A549 (cell line): ENCODE results near the gene EPB41L4B. TPM values are rescaled to one million over a fixed set of nuclear protein-coding genes. Genes with fewer than 3 reads are reported as not detected.

Source experiments
- ATAC-seq, 2 experiments: fragments of 200-7000 bp in 1 of 2; fragments of >200 bp in 1 of 2; cut with Nextera tagmentation in 1 of 2; cut with Tn5 transposase in 1 of 2; 3 replicates each; pipeline versions ENCODE4 v1.8.0 to v1.9.1; 2018 to 2020; ENCODE audit warnings: mild to moderate bottlenecking in 1 of 2, moderate library complexity in 1 of 2
- CTCF ChIA-PET: fragments of 300-600 bp; sonication (Branson Sonifier 250); formaldehyde crosslinking; extraction: SDS; loops from one replicate; lab custom pipeline; 2021; ENCODE audit warnings: antibody characterized with exemption, inconsistent platforms; lab: Yijun Ruan, JAX
- POLR2A ChIA-PET: fragments of 350-600 bp; formaldehyde crosslinking; extraction: SDS; loops from one replicate; lab custom pipeline; 2021; ENCODE audit warnings: antibody characterized with exemption, inconsistent platforms; lab: Yijun Ruan, JAX
- DNase-seq, 2 experiments: peaks; one replicate each; pipeline versions ENCODE4 v3.0.0 to v3.0.0-alpha.2; 2011 to 2016; ENCODE audit warnings: low read depth in 1 of 2, low spot score in 1 of 2
- FAIRE-seq: peaks from 2 replicates; lab custom pipeline; 2011; peaks lifted over from hg19 to GRCh38; lab: Jason Lieb, UNC
- H3K27ac ChIP-seq, 2 experiments: fragments of >200 bp; sonication (Bioruptor Twin); formaldehyde crosslinking; 3 replicates each; pipeline ENCODE4 v1.5.1; 2016 to 2017
- H3K4me1 ChIP-seq: fragments of >200 bp; sonication (Bioruptor Twin); formaldehyde crosslinking; 3 replicates; pipeline ENCODE4 v1.6.1; 2016
- H3K4me2 ChIP-seq: fragments of >200 bp; sonication (Bioruptor Twin); formaldehyde crosslinking; 3 replicates; pipeline ENCODE4 v1.6.1; 2016
- H3K4me3 ChIP-seq: fragments of >200 bp; sonication (Bioruptor Twin); formaldehyde crosslinking; 3 replicates; pipeline ENCODE4 v1.5.1; 2016
- H3K9me3 ChIP-seq: fragments of >200 bp; sonication (Bioruptor Twin); formaldehyde crosslinking; 3 replicates; pipeline ENCODE4 v1.6.1; 2016
- ATOH8 ChIP-seq: fragments of 250-450 bp; sonication (Bioruptor Pico); IDR thresholded peaks from 2 replicates; pipeline ENCODE4 v1.5.0; 2020; ENCODE audit warnings: low read depth, mild to moderate bottlenecking, moderate library complexity
- CTCF ChIP-seq: fragments of >200 bp; sonication (Bioruptor Twin); formaldehyde crosslinking; IDR thresholded peaks from 3 replicates; pipeline ENCODE4 v1.5.1; 2016
- EHMT2 ChIP-seq: fragments of 200-600 bp; sonication (generic); IDR thresholded peaks from 2 replicates; pipeline ENCODE4 v1.6.1; 2016; ENCODE audit warnings: antibody characterized with exemption, low read depth, mild to moderate bottlenecking, moderate library complexity
- FOSL2 ChIP-seq, 2 experiments: fragments of 450-650 bp in 1 of 2; fragments of >200 bp in 1 of 2; sonication (Bioruptor Twin) in 1 of 2; formaldehyde crosslinking; IDR thresholded peaks; 2 replicates each; pipeline versions ENCODE4 v1.5.0 to v1.6.1; 2016 to 2020; ENCODE audit warnings: mild to moderate bottlenecking in 1 of 2, moderate library complexity in 1 of 2
- HOXB5 ChIP-seq: fragments of 250-450 bp; sonication (Bioruptor Pico); IDR thresholded peaks from 2 replicates; pipeline ENCODE4 v1.5.0; 2020; ENCODE audit warnings: mild to moderate bottlenecking, moderate library complexity
- KDM5A ChIP-seq: fragments of 200-600 bp; sonication (generic); IDR thresholded peaks from 2 replicates; pipeline ENCODE4 v1.6.1; 2016; ENCODE audit warnings: antibody characterized with exemption, mild to moderate bottlenecking
- MYC ChIP-seq: IDR thresholded peaks from 2 replicates; pipeline ENCODE4 v1.6.1; 2012; ENCODE audit warnings: mild to moderate bottlenecking, inconsistent platforms, low read length, improper control_type of control experiment, borderline replicate concordance
- NFE2L2 ChIP-seq: fragments of 150-350 bp; conservative IDR thresholded peaks from 2 replicates; pipeline ENCODE4 v1.6.1; 2014; ENCODE audit warnings: low read length
- POLR2A ChIP-seq: IDR thresholded peaks from 2 replicates; pipeline ENCODE4 v1.6.1; 2012; ENCODE audit warnings: mild to moderate bottlenecking, low read length
- RAD21 ChIP-seq, 2 experiments: fragments of >200 bp in 1 of 2; sonication (Bioruptor Twin) in 1 of 2; formaldehyde crosslinking in 1 of 2; IDR thresholded peaks in 1 of 2; conservative IDR thresholded peaks in 1 of 2; 2 replicates in 1 of 2; 3 replicates in 1 of 2; pipeline ENCODE4 v1.6.1; 2012 to 2018; ENCODE audit warnings: inconsistent platforms in 1 of 2
- RCOR1 ChIP-seq: fragments of 150-350 bp; IDR thresholded peaks from 2 replicates; pipeline ENCODE4 v1.6.1; 2014; ENCODE audit warnings: antibody characterized with exemption, low read length, low read depth
- REST ChIP-seq: fragments of 200-600 bp; sonication (generic); IDR thresholded peaks from 2 replicates; pipeline ENCODE4 v1.6.1; 2016; ENCODE audit warnings: antibody characterized with exemption, mild to moderate bottlenecking, moderate library complexity
- TP53 ChIP-seq: fragments of 250-450 bp; sonication (Bioruptor Pico); IDR thresholded peaks from 2 replicates; pipeline ENCODE4 v1.5.0; 2021; ENCODE audit warnings: mild to moderate bottlenecking, moderate library complexity
- USF2 ChIP-seq: fragments of 450-650 bp; IDR thresholded peaks from 2 replicates; pipeline ENCODE4 v1.6.1; 2014; ENCODE audit warnings: antibody characterized with exemption
- ZFP36 ChIP-seq: fragments of 450-650 bp; IDR thresholded peaks from 2 replicates; pipeline ENCODE4 v1.6.1; 2014; ENCODE audit warnings: borderline replicate concordance; ENCODE audit not compliant: partially characterized antibody
- ZSCAN20 ChIP-seq: fragments of 250-450 bp; sonication (Bioruptor Pico); IDR thresholded peaks from 2 replicates; pipeline ENCODE4 v1.8.0; 2022; ENCODE audit warnings: mild to moderate bottlenecking, moderate library complexity
- WGBS: methylation state at CpG from one replicate; pipeline ENCODE4 v1.1.6; 2017; ENCODE audit errors: missing lambda C conversion rate; 5-methylcytosine and 5-hydroxymethylcytosine counted together
- polyA plus RNA-seq, 4 experiments: library from polyadenylated mRNA; depleted of rRNA in 3 of 4; stranded (reverse); fragments of >200 nt; fragmentation: RNase III in 1 of 4; extraction: RNeasy Plus Mini Kit Qiagen cat#74134 plus additional on column Dnase treatment in 1 of 4; gene quantifications; 2 replicates in 3 of 4; 3 replicates in 1 of 4; pipeline ENCODE4 v1.2.3, GENCODE V29; 2011 to 2017

Gene EPB41L4B
- polyA plus RNA-seq, 2 of the 4 experiments (the other 2 are of a cell fraction): 7.9 to 22.0 TPM

DNA sequence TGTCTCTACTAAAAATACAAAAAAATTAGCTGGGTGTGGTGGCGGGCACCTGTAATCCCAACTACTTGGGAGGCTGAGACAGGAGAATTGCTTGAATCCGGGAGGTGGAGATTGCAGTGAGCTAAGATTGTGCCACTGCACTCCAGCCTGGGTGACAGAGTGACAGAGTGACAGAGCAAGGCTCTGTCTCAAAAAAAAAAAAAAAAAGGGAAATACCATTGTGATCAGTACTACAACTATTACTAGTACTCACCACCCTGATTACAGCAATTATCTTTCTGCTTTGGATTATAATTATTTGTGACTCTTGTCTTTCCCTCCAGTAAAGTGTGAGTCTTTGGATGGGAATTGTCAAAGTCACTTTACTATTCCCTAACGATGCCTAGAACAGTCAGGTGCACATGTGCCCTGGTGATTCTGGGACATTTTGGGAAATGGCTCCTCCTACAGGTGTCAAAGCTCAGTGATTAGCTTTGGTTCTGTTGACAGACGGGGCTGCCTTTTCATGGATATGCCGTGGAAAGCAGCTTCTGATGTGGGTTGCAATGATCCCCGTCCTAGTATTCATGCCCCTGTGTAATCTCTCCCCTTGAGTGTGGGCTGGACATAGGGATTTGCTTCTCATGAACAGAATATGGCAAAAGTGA, 122.0 kb downstream of the EPB41L4B start:
- POLR2A ChIA-PET: no interaction called here
- Histone ChIP-seq H3K27ac (no peak overlapping the region), H3K9me3 (no peaks in the 10 kb centered on the region), H3K4me3 (no peak overlapping the region), H3K4me1 (no peaks in the 10 kb centered on the region), H3K4me2 (no peak overlapping the region)
- FAIRE-seq (no peak), ATAC-seq (peak; percentile 59 to 71; a peak in 4 of 6 replicates), DNase-seq (peak in 1 of 2 experiments; percentile 29)
- CTCF ChIA-PET: interaction anchor here (0.7 to 1.5 kb wide), 9 partner anchors 9 to 307 kb away, joined by 3 to 7 read pairs (median 3); no protein-coding TSS in a partner anchor
- WGBS: 32% methylated on average over 6 of the region's 6 CpGs
- TF ChIP-seq REST (no peak), KDM5A (no peak), RAD21 (conservative IDR thresholded peaks at IDR 0.05 in 1 of 2, IDR thresholded peaks at IDR 0.05 in 1 of 2) (peak in 1 of 2 experiments; percentile 37; a peak in 2 of 5 replicates), CTCF (0 out of 3 replicates have a peak, but pooled peaks have one; percentile 5)

DNA sequence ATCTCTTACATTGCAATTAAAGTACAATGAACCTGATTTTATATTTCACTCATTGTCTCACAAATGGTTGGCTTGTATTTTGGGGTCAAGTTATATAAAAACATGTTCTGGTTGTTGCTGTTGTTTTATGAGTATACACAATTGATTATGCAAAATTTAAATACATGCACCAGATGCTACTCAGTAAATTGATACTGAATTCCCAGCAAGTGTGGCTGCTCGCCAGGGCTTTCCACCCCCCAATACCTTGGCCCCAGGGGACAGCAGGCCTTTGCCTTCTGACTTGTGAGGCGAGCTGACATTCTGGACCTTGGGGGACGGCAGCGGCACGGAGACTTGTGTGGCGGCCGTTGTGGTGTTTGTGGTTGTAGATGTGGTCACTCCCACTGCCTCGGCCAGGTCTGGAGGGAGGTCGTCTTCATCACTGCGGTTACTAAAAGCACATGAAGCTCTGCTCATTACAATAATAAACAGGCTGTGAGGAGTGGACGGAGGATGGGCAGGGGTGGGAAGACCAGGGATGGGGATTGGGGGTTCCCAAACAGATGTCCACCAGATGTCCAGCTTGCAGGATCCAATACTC, 126.8 kb downstream of the EPB41L4B start:
- Histone ChIP-seq H3K4me1 (no peaks in the 10 kb centered on the region), H3K4me2 (no peak overlapping the region), H3K9me3 (no peaks in the 10 kb centered on the region), H3K4me3 (no peak overlapping the region), H3K27ac (no peak overlapping the region)
- FAIRE-seq (no peak), DNase-seq (no peak), ATAC-seq (no peak)
- ChIA-PET CTCF (interaction anchor here (1.0 to 5.8 kb wide), 6 partner anchors 10 to 276 kb away, joined by 3 to 38 read pairs (median 4); partner anchors contain the start of gene EPB41L4B), POLR2A (no interaction called here)
- TF ChIP-seq RCOR1 (no peak), NFE2L2 (no peak), ZSCAN20 (no peak), ZFP36 (no peak), FOSL2 (IDR thresholded peaks at IDR 0.05) (no peak), FOSL2 (CRISPR knock-in tag; IDR thresholded peaks at IDR 0.05) (no peak), USF2 (no peak), POLR2A (no peak), HOXB5 (no peak), CTCF (no peak), MYC (no peak), ATOH8 (no peak), TP53 (CRISPR knock-in tag) (no peak), EHMT2 (no peak)
- WGBS: 68% methylated on average over 9 of the region's 11 CpGs
